H1 (cell line): ENCODE data around the gene AOC1. TPM values are rescaled to one million over a fixed set of nuclear protein-coding genes. Genes with fewer than 3 reads are reported as not detected.

Experiments
- CTCF ChIA-PET: fragments of 300-600 bp; sonication (Branson Sonifier 250); formaldehyde crosslinking; loops from one replicate; lab custom pipeline; 2021; ENCODE audit not compliant: partially characterized antibody; lab: Charles Lee
- POLR2A ChIA-PET: fragments of 300-600 bp; sonication (Branson Sonifier 250); formaldehyde crosslinking; loops from one replicate; lab custom pipeline; 2021; ENCODE audit warnings: inconsistent platforms; ENCODE audit not compliant: partially characterized antibody; lab: Charles Lee
- DNase-seq, 2 experiments: peaks; one replicate each; pipeline versions ENCODE4 v3.0.0 to v3.0.0-alpha.2; 2010 to 2022; ENCODE audit warnings: low spot score in 2 of 2, low read depth in 1 of 2, mixed read lengths in 1 of 2
- FAIRE-seq: peaks from 2 replicates; lab custom pipeline; 2011; peaks lifted over from hg19 to GRCh38; lab: Jason Lieb, UNC
- H2AFZ ChIP-seq: 2 replicates; pipeline ENCODE4 v1.8.1; 2012; ENCODE audit warnings: low read length, inconsistent platforms
- H2AK5ac ChIP-seq: 2 replicates; pipeline ENCODE4 v1.6.1; 2013; ENCODE audit warnings: low read depth, low read length
- H2BK120ac ChIP-seq: replicated peaks from 2 replicates; pipeline ENCODE3; 2013; ENCODE audit warnings: low read depth, low read length, inconsistent platforms
- H2BK12ac ChIP-seq: 2 replicates; pipeline ENCODE4 v1.6.1; 2013; ENCODE audit warnings: low read depth, low read length
- H2BK15ac ChIP-seq: 2 replicates; pipeline ENCODE4 v1.6.1; 2013; ENCODE audit warnings: low read length
- H2BK20ac ChIP-seq: 2 replicates; pipeline ENCODE4 v1.6.1; 2013; ENCODE audit warnings: low read length
- H2BK5ac ChIP-seq: 2 replicates; pipeline ENCODE4 v1.6.1; 2013; ENCODE audit warnings: low read depth, low read length
- H3K14ac ChIP-seq: 2 replicates; pipeline ENCODE4 v1.6.1; 2013; ENCODE audit warnings: inconsistent platforms; ENCODE audit not compliant: insufficient read length
- H3K18ac ChIP-seq: 2 replicates; pipeline ENCODE4 v1.6.1; 2013; ENCODE audit warnings: low read length; ENCODE audit errors: extremely low read depth
- H3K23ac ChIP-seq: 2 replicates; pipeline ENCODE4 v1.6.1; 2013; ENCODE audit warnings: inconsistent platforms; ENCODE audit not compliant: insufficient read length
- H3K23me2 ChIP-seq: 2 replicates; pipeline ENCODE4 v1.6.1; 2013; ENCODE audit warnings: low read depth, low read length
- H3K27ac ChIP-seq: 2 replicates; pipeline ENCODE4 v1.6.1; 2011; ENCODE audit warnings: low read depth, low read length, inconsistent platforms
- H3K27me3 ChIP-seq, 4 experiments: replicated peaks in 1 of 4; 1 replicate in 1 of 4; 2 replicates in 3 of 4; pipeline versions ENCODE4 v1.6.1 to v1.8.1; 2011 to 2013; ENCODE audit warnings: low read length in 3 of 4, mild to moderate bottlenecking in 3 of 4, inconsistent platforms in 2 of 4, mixed read lengths in 2 of 4, moderate library complexity in 1 of 4; ENCODE audit not compliant: control insufficient read depth in 3 of 4, insufficient read depth in 3 of 4; ENCODE audit errors: extremely low read depth in 1 of 4
- H3K36me3 ChIP-seq, 4 experiments: 2 replicates each; pipeline versions ENCODE4 v1.6.1 to v1.8.1; 2011 to 2013; ENCODE audit warnings: mild to moderate bottlenecking in 4 of 4, low read length in 3 of 4, moderate library complexity in 2 of 4, control low read depth in 1 of 4, inconsistent platforms in 1 of 4; ENCODE audit not compliant: insufficient read depth in 4 of 4, control insufficient read depth in 2 of 4
- H3K4ac ChIP-seq: replicated peaks from 2 replicates; pipeline ENCODE3; 2013; ENCODE audit warnings: low read length, low read depth, mixed read lengths, inconsistent platforms; ENCODE audit not compliant: insufficient read length
- H3K4me1 ChIP-seq, 4 experiments: replicated peaks in 1 of 4; 1 replicate in 1 of 4; 2 replicates in 3 of 4; pipeline versions ENCODE4 v1.6.1 to v1.8.1; 2011 to 2013; ENCODE audit warnings: low read length in 3 of 4, inconsistent platforms in 2 of 4, mixed read lengths in 1 of 4; ENCODE audit not compliant: insufficient read depth in 4 of 4, control insufficient read depth in 3 of 4
- H3K4me2 ChIP-seq, 2 experiments: 2 replicates each; pipeline versions ENCODE4 v1.6.1 to v1.8.1; 2011 to 2013; ENCODE audit warnings: low read depth in 2 of 2, low read length in 2 of 2, control low read depth in 1 of 2, inconsistent platforms in 1 of 2, mild to moderate bottlenecking in 1 of 2; ENCODE audit not compliant: insufficient read depth in 1 of 2
- H3K4me3 ChIP-seq, 4 experiments: fragments of 200-600, 300-600 bp in 1 of 4; sonication (generic), shearing (Covaris generic), sonication (Bioruptor Twin) in 1 of 4; 2 replicates each; pipeline versions ENCODE4 v1.5.1 to v1.8.1; 2011 to 2016; ENCODE audit warnings: low read length in 4 of 4, low read depth in 3 of 4, control low read depth in 2 of 4, inconsistent platforms in 2 of 4, mild to moderate bottlenecking in 2 of 4, mixed read lengths in 1 of 4, moderate library complexity in 1 of 4; ENCODE audit not compliant: insufficient read depth in 2 of 4; ENCODE audit errors: extremely low read depth in 1 of 4
- H3K56ac ChIP-seq: replicated peaks from 2 replicates; pipeline ENCODE3; 2013; ENCODE audit warnings: low read depth, mild to moderate bottlenecking, mixed read lengths, low read length, inconsistent platforms; ENCODE audit not compliant: insufficient read length
- H3K79me1 ChIP-seq: 2 replicates; pipeline ENCODE4 v1.6.1; 2013; ENCODE audit warnings: low read depth, low read length, control low read depth
- H3K79me2 ChIP-seq, 2 experiments: 2 replicates each; pipeline versions ENCODE4 v1.6.1 to v1.8.1; 2012 to 2013; ENCODE audit warnings: low read length in 2 of 2, mild to moderate bottlenecking in 2 of 2, inconsistent platforms in 1 of 2; ENCODE audit not compliant: insufficient read depth in 2 of 2, control insufficient read depth in 1 of 2
- H3K9ac ChIP-seq, 4 experiments: replicated peaks in 1 of 4; 1 replicate in 1 of 4; 2 replicates in 3 of 4; pipeline versions ENCODE4 v1.6.1 to v1.8.1; 2011 to 2013; ENCODE audit warnings: low read depth in 3 of 4, low read length in 3 of 4, control low read depth in 2 of 4, mild to moderate bottlenecking in 2 of 4, moderate library complexity in 2 of 4, inconsistent platforms in 1 of 4; ENCODE audit errors: extremely low read depth in 1 of 4
- H3K9me3 ChIP-seq, 2 experiments: 2 replicates each; pipeline versions ENCODE4 v1.6.1 to v1.8.1; 2012 to 2013; ENCODE audit warnings: mild to moderate bottlenecking in 2 of 2, moderate library complexity in 2 of 2, control low read depth in 1 of 2, inconsistent platforms in 1 of 2, low read depth in 1 of 2, low read length in 1 of 2, mixed read lengths in 1 of 2; ENCODE audit not compliant: insufficient read depth in 2 of 2
- H4K20me1 ChIP-seq, 2 experiments: replicated peaks in 1 of 2; 2 replicates each; pipeline versions ENCODE3 to v1.8.1; 2011 to 2013; ENCODE audit warnings: inconsistent platforms in 2 of 2, low read length in 2 of 2, mild to moderate bottlenecking in 1 of 2; ENCODE audit not compliant: insufficient read depth in 2 of 2, control insufficient read depth in 1 of 2
- H4K5ac ChIP-seq: 2 replicates; pipeline ENCODE4 v1.6.1; 2013; ENCODE audit warnings: low read length, low read depth, mixed read lengths, inconsistent platforms; ENCODE audit not compliant: insufficient read length
- H4K8ac ChIP-seq: 2 replicates; pipeline ENCODE4 v1.8.0; 2013; ENCODE audit warnings: mild to moderate bottlenecking, moderate library complexity, low read length, inconsistent platforms; ENCODE audit not compliant: insufficient read depth; ENCODE audit errors: extremely low read depth
- H4K91ac ChIP-seq: replicated peaks from 2 replicates; pipeline ENCODE3; 2013; ENCODE audit warnings: low read length, mixed read lengths, inconsistent platforms; ENCODE audit not compliant: insufficient read length
- ASH2L ChIP-seq: fragments of 200-600, 300-600 bp; sonication (generic); IDR thresholded peaks from one replicate; pipeline ENCODE4 v1.7.1; 2017; ENCODE audit warnings: low read length
- BACH1 ChIP-seq: IDR thresholded peaks from 2 replicates; pipeline ENCODE4 v1.6.1; 2012; ENCODE audit warnings: low read length, improper control_type of control experiment
- CREB1 ChIP-seq: IDR thresholded peaks from 2 replicates; pipeline ENCODE4 v1.6.1; 2012; ENCODE audit warnings: inconsistent platforms
- EZH2 ChIP-seq: fragments of 200-600 bp; sonication (generic); IDR thresholded peaks from 2 replicates; pipeline ENCODE4 v1.7.1; 2012; ENCODE audit warnings: low read depth, mild to moderate bottlenecking, moderate library complexity, low read length, inconsistent platforms; ENCODE audit not compliant: severe bottlenecking
- GTF2F1 ChIP-seq: IDR thresholded peaks from 2 replicates; pipeline ENCODE4 v1.6.1; 2012; ENCODE audit warnings: low read depth, low read length, improper control_type of control experiment, borderline replicate concordance
- JUN ChIP-seq: IDR thresholded peaks from 2 replicates; pipeline ENCODE4 v1.6.1; 2011; ENCODE audit warnings: low read depth, mild to moderate bottlenecking, improper control_type of control experiment, low read length
- KDM1A ChIP-seq: fragments of 200-600, 300-600 bp; sonication (generic); IDR thresholded peaks from 2 replicates; pipeline ENCODE4 v1.7.1; 2016; ENCODE audit warnings: mild to moderate bottlenecking, low read length, borderline replicate concordance
- KDM4A ChIP-seq: IDR thresholded peaks from one replicate; pipeline ENCODE4 v1.7.1; 2012; ENCODE audit warnings: low read depth, mild to moderate bottlenecking, moderate library complexity, low read length, inconsistent platforms; ENCODE audit not compliant: severe bottlenecking
- SIN3A ChIP-seq, 2 experiments: IDR thresholded peaks in 1 of 2; conservative IDR thresholded peaks in 1 of 2; 2 replicates each; pipeline ENCODE4 v1.6.1; 2011 to 2012; ENCODE audit warnings: low read length in 2 of 2, improper control_type of control experiment in 1 of 2, low read depth in 1 of 2, mild to moderate bottlenecking in 1 of 2
- SIX5 ChIP-seq: IDR thresholded peaks from 2 replicates; pipeline ENCODE4 v1.6.1; 2011; ENCODE audit warnings: mild to moderate bottlenecking, low read depth, low read length
- TBP ChIP-seq: IDR thresholded peaks from 2 replicates; pipeline ENCODE4 v1.6.1; 2011; ENCODE audit warnings: low read depth, low read length, improper control_type of control experiment
- TCF12 ChIP-seq: IDR thresholded peaks from 2 replicates; pipeline ENCODE4 v1.6.1; 2011; ENCODE audit warnings: low read depth, mild to moderate bottlenecking, low read length
- WGBS, 2 experiments: shearing (Covaris generic) in 1 of 2; methylation state at CpG; one replicate each; pipeline versions ENCODE4 v1.1.6 to v1.1.7; 2013 to 2015; ENCODE audit warnings: low lambda C conversion rate in 2 of 2, mixed read lengths in 2 of 2, inconsistent platforms in 1 of 2, low coverage in 1 of 2, missing lambda C conversion rate in 1 of 2; ENCODE audit not compliant: insufficient replicate concordance in 2 of 2, insufficient coverage in 1 of 2, insufficient read length in 1 of 2; ENCODE audit errors: extremely low coverage in 1 of 2, missing lambda C conversion rate in 1 of 2; 5-methylcytosine and 5-hydroxymethylcytosine counted together
- polyA plus RNA-seq, 7 experiments: library from polyadenylated mRNA; depleted of rRNA in 3 of 7; stranded (reverse) in 5 of 7; unstranded in 2 of 7; fragments of >200 nt in 5 of 7; fragments of 200-250 nt in 2 of 7; gene quantifications; 1 replicate in 5 of 7; 2 replicates in 1 of 7; 4 replicates in 1 of 7; pipeline versions ENCODE4 v1.2.1 to v1.2.3, GENCODE V29; 2011 to 2013; ENCODE audit warnings: missing spikeins in 2 of 7, mixed read lengths in 2 of 7
- total RNA-seq: library from RNA; stranded (reverse); fragmentation: NEBNext Ultra II Directional; extraction: Animal tissue kit (Norgen Biotek cat#: 25700); gene quantifications from 2 replicates; pipeline ENCODE4 v1.2.1, GENCODE V29; 2021

The AOC1 gene
- total and polyA plus RNA-seq, 2 of the 8 experiments (the other 6 are each of a cell fraction or from before 2014, with no cell fraction given) = 0.15 to 0.17 TPM

DNA sequence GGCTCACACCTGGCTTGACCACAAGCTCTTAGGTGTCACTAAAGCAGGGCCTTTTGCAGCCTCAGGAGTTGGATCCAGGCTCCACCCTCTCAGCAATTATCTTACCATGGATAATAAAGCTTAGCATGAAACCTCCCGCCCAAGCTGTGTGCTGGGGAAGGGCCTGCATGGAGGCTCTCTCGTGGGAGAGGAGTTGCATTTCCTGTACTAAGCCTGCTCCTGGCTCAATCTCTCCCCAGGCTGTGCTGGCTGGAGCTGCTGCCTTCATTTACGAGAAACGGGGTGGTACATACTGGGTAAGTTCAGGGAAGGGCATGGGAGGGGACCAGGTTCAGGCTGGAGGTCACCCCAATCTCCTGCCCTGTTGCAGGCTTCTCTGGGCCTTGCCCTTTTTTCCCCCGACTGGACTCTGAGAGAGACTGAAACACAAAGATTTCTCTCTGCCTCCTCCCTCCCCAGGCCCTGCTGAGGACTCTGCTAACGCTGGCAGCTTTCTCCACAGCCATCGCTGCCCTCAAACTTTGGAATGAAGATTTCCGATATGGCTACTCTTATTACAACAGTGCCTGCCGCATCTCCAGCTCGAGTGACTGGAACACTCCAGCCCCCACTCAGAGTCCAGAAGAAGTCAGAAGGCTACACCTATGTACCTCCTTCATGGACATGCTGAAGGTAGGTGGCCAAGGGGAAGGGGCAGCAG is 49.0 kb upstream of the AOC1 start:
- H2BK12ac ChIP-seq = no peak overlapping the region
- H3K56ac ChIP-seq = no peak overlapping the region
- no peak overlapping the region for H4K5ac ChIP-seq
- no peaks in the 10 kb centered on the region for H3K79me2 ChIP-seq
- H4K20me1 ChIP-seq = no peaks in the 10 kb centered on the region
- peaks cover 37 to 47% (median 46%) of the 10 kb centered on the region in 4 experiments for H3K27me3 ChIP-seq
- TF ChIP-seq CREB1 (no peak), KDM4A (no peak), JUN (no peak), TBP (no peak), ASH2L (no peak), SIX5 (no peak), GTF2F1 (no peak), KDM1A (no peak), TCF12 (no peak), EZH2 (no peak), BACH1 (no peak), SIN3A (conservative IDR thresholded peaks at IDR 0.05 in 1 of 2, IDR thresholded peaks at IDR 0.05 in 1 of 2; ENCODE audit: low read depth in 1 of 2, low read length in 2 of 2) (no peak)
- H3K23me2 ChIP-seq = peaks cover 14% of the 10 kb centered on the region
- CTCF ChIA-PET = interaction anchor here (0.7 to 2.2 kb wide), 8 partner anchors 10 to 75 kb away, joined by 3 to 6 read pairs (median 3); no protein-coding TSS in a partner anchor
- H2BK20ac ChIP-seq = no peak overlapping the region; the same call in 1 of the 2 replicates
- H2AK5ac ChIP-seq = no peak overlapping the region
- H2BK5ac ChIP-seq = no peak overlapping the region
- H3K4me3 ChIP-seq = no peak overlapping the region
- POLR2A ChIA-PET = no interaction called here
- no peak overlapping the region for H2BK15ac ChIP-seq
- no peak overlapping the region for H3K23ac ChIP-seq
- H3K14ac ChIP-seq = no peak overlapping the region
- no peak overlapping the region for H3K4ac ChIP-seq
- H3K9ac ChIP-seq = no peak overlapping the region
- H4K91ac ChIP-seq = no peak overlapping the region
- WGBS, 2 experiments = 89% methylated on average over 10 of the region's 10 CpGs; no CpG with 5 or more reads in 1 of the 2 experiments
- H2AFZ ChIP-seq = no peak overlapping the region
- FAIRE-seq = no peak
- peaks cover 0 to 9% (median 4%) of the 10 kb centered on the region in 4 experiments; a peak in 6 of 7 replicates for H3K4me1 ChIP-seq
- H3K9me3 ChIP-seq = peaks cover 0 to 15% of the 10 kb centered on the region in 2 experiments; a peak in 3 of 4 replicates
- H4K8ac ChIP-seq = no peak overlapping the region
- no peak overlapping the region for H3K18ac ChIP-seq
- DNase-seq = no peak
- no peaks in the 10 kb centered on the region for H3K79me1 ChIP-seq
- no peak overlapping the region for H3K4me2 ChIP-seq
- H3K36me3 ChIP-seq = peaks cover 0 to 11% (median 0%) of the 10 kb centered on the region in 4 experiments; a peak in 2 of 8 replicates
- no peak overlapping the region for H3K27ac ChIP-seq
- no peak overlapping the region for H2BK120ac ChIP-seq
